Sigmoid colon (tissue), 4 donors: ENCODE data around the gene SERP2.

ENCODE experiments used
- EP300 ChIP-seq, 4 donors: sonication (generic); formaldehyde crosslinking; IDR thresholded peaks; one replicate each; pipeline ENCODE4 v1.6.1; 2017; ENCODE audit warnings: antibody characterized with exemption in 4 of 4
- POLR2A ChIP-seq, 2 donors: fragments of 450-650 bp; IDR thresholded peaks; one replicate each; pipeline ENCODE4 v1.6.1; 2016; ENCODE audit warnings: antibody characterized with exemption in 2 of 2, mild to moderate bottlenecking in 2 of 2, moderate library complexity in 2 of 2
- TF ChIP-seq, protein P1 (sequence below), 4 experiments: fragments of 450-650 bp in 3 of 4; fragments of 200-600 bp in 1 of 4; IDR thresholded peaks; one replicate each; pipeline ENCODE4 v1.5.1; 2016 to 2019; ENCODE audit warnings: antibody characterized with exemption in 4 of 4, mild to moderate bottlenecking in 3 of 4, moderate library complexity in 2 of 4

DNA sequence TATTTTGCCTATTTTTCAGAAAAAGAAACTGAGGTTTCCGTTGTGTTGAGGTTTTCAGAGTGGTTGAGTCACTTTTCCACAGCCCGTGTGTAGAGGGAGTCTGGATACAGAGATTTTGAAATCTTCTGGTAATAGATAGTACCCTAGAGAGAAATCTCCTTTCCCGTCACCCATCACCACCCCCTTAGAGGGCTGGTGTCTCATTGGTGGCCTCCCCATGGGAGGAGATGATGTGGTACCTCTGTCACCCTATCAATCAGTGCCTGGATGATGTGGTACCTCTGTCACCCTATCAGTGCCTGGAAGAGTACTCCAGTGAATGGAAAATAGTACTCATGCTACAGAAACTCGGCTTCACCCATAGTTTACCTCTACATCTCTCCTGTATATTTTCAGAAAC, 42.2 kb upstream of the SERP2 start:
- TF ChIP-seq, protein P1, sequence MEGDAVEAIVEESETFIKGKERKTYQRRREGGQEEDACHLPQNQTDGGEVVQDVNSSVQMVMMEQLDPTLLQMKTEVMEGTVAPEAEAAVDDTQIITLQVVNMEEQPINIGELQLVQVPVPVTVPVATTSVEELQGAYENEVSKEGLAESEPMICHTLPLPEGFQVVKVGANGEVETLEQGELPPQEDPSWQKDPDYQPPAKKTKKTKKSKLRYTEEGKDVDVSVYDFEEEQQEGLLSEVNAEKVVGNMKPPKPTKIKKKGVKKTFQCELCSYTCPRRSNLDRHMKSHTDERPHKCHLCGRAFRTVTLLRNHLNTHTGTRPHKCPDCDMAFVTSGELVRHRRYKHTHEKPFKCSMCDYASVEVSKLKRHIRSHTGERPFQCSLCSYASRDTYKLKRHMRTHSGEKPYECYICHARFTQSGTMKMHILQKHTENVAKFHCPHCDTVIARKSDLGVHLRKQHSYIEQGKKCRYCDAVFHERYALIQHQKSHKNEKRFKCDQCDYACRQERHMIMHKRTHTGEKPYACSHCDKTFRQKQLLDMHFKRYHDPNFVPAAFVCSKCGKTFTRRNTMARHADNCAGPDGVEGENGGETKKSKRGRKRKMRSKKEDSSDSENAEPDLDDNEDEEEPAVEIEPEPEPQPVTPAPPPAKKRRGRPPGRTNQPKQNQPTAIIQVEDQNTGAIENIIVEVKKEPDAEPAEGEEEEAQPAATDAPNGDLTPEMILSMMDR (IDR thresholded peaks at IDR 0.05): no peak
- TF ChIP-seq POLR2A (IDR thresholded peaks at IDR 0.05): no peak
- TF ChIP-seq EP300 (IDR thresholded peaks at IDR 0.05): no peak
